Spleen (tissue), 7 donors: ENCODE data around the gene GAB2.

Experiments
- CTCF ChIP-seq, 11 experiments: fragments of 200-600 bp in 7 of 11; fragments of 450-650 bp in 4 of 11; sonication (generic) in 4 of 11; IDR thresholded peaks in 8 of 11; conservative IDR thresholded peaks in 3 of 11; 1 replicate in 7 of 11; 2 replicates in 4 of 11; pipeline versions ENCODE4 v1.4.0 to v1.8.0; 2016 to 2021; ENCODE audit warnings: antibody characterized with exemption in 11 of 11, inconsistent platforms in 4 of 11, mild to moderate bottlenecking in 1 of 11
- POLR2AphosphoS5 ChIP-seq, 3 donors: sonication (generic); formaldehyde crosslinking; IDR thresholded peaks; one replicate each; pipeline ENCODE4 v1.5.1; 2017; ENCODE audit warnings: antibody characterized with exemption in 3 of 3
- donor health status: DM: no; HTN: no; CAD: no; lungs with moderate emphysema.
- donor health status: DM: no; HTN: no; CAD: no.
- donor health status: DM: no; HTN: no; CAD: no.

- TF ChIP-seq CTCF (IDR thresholded peaks at IDR 0.05 in 8 of 11, conservative IDR thresholded peaks at IDR 0.05 in 3 of 11) = no peak
- TF ChIP-seq POLR2AphosphoS5 (IDR thresholded peaks at IDR 0.05) = no peak
Measured at GRCh38 chr11:78241475-78241874, 176.1 kb downstream of the GAB2 start.
